Natural killer cell (primary cell): ENCODE data around the gene LBH. TPM values are rescaled to one million over a fixed set of nuclear protein-coding genes. Genes with fewer than 3 reads are reported as not detected.
"Not testable (repeated sequence)": the region's sequence is repeated elsewhere in the genome, so short reads cannot be mapped to it uniquely, and the experiment has no call there.

Experiments used
- ATAC-seq, 3 donors: fragments of 150-1000 bp in 2 of 3; fragments of 200-7000 bp in 1 of 3; cut with Tn5 transposase; 1 replicate in 1 of 3; 2 replicates in 2 of 3; pipeline ENCODE4 v1.10.0; 2021; ENCODE audit warnings: mild to moderate bottlenecking in 2 of 3, moderate library complexity in 2 of 3
- DNase-seq, 2 donors: peaks; one replicate each; pipeline versions ENCODE4 v3.0.0 to v3.0.0-alpha.2; 2013 to 2021; ENCODE audit warnings: mixed read lengths in 1 of 2
- H3K27ac ChIP-seq: one replicate; pipeline ENCODE4 v1.5.1; 2013; ENCODE audit warnings: mild to moderate bottlenecking, low read length
- H3K27me3 ChIP-seq: one replicate; pipeline ENCODE4 v1.6.1; 2013; ENCODE audit warnings: low read length; ENCODE audit not compliant: control insufficient read depth, insufficient read depth
- H3K36me3 ChIP-seq: one replicate; pipeline ENCODE4 v1.6.1; 2013; ENCODE audit warnings: low read length; ENCODE audit not compliant: control insufficient read depth, insufficient read depth
- H3K4me1 ChIP-seq: one replicate; pipeline ENCODE4 v1.6.1; 2013; ENCODE audit warnings: low read length; ENCODE audit not compliant: control insufficient read depth, insufficient read depth
- H3K4me3 ChIP-seq: one replicate; pipeline ENCODE4 v1.5.1; 2013; ENCODE audit warnings: low read length
- H3K9me3 ChIP-seq: one replicate; pipeline ENCODE4 v1.6.1; 2013; ENCODE audit warnings: low read length; ENCODE audit not compliant: control insufficient read depth, insufficient read depth
- H3K27ac Mint-ChIP-seq, 2 donors: one replicate each; pipeline ENCODE4 v1.8.0; 2022; ENCODE audit warnings: mild to moderate bottlenecking in 2 of 2, mixed read lengths in 2 of 2, moderate library complexity in 1 of 2
- H3K27me3 Mint-ChIP-seq, 2 donors: one replicate each; pipeline ENCODE4 v1.8.0; 2022; ENCODE audit warnings: low read depth in 2 of 2, mixed read lengths in 2 of 2
- H3K36me3 Mint-ChIP-seq: one replicate; pipeline ENCODE4 v1.8.0; 2022; ENCODE audit warnings: mixed read lengths
- H3K4me1 Mint-ChIP-seq, 2 donors: one replicate each; pipeline ENCODE4 v1.8.0; 2022; ENCODE audit warnings: mixed read lengths in 2 of 2
- H3K4me3 Mint-ChIP-seq: one replicate; pipeline ENCODE4 v1.8.0; 2022; ENCODE audit warnings: mild to moderate bottlenecking, moderate library complexity, mixed read lengths
- H3K9me3 Mint-ChIP-seq, 2 donors: one replicate each; pipeline ENCODE4 v1.8.0; 2022; ENCODE audit warnings: mixed read lengths in 2 of 2
- CTCF ChIP-seq: fragments of 200-600 bp; IDR thresholded peaks from one replicate; pipeline ENCODE4 v1.8.0; 2022; ENCODE audit warnings: antibody characterized with exemption
- WGBS: methylation state at CpG from one replicate; pipeline ENCODE4 v1.1.7; 2013; ENCODE audit warnings: missing lambda C conversion rate; ENCODE audit not compliant: insufficient coverage; 5-methylcytosine and 5-hydroxymethylcytosine counted together
- intact Hi-C: fragments of 100-400 bp; cut with micrococcal nuclease; formaldehyde crosslinking; loops from one replicate; pipeline ENCODE4 v1.14.2; 2022
- total RNA-seq, 4 donors: library from RNA; stranded (reverse); fragments of 120-200 nt in 1 of 4; gene quantifications; one replicate each; pipeline versions ENCODE4 v1.2.3 to v1.2.4, GENCODE V29; 2013 to 2022

The LBH gene
- total RNA-seq, 3 donors from 2014 or later (not counting 1 experiment from before 2014, with no cell fraction given): 157 to 197 (median 158) TPM

- H3K4me3 ChIP-seq: no peak overlapping the region
- Mint-ChIP-seq H3K27me3 (no peaks in the 10 kb centered on the region), H3K36me3 (no peaks in the 10 kb centered on the region), H3K9me3 (no peaks in the 10 kb centered on the region), H3K4me1 (peaks cover 57 to 63% of the 10 kb centered on the region in 2 donors), H3K4me3 (peak overlapping the region; percentile 89), H3K27ac (peak overlapping the region; percentile 93 to 94)
- 54% methylated on average over 12 of the region's 13 CpGs for WGBS
- H3K27me3 ChIP-seq: no peaks in the 10 kb centered on the region
- H3K27ac ChIP-seq: peak overlapping the region; percentile 79
- no peaks in the 10 kb centered on the region for H3K36me3 ChIP-seq
- DNase-seq (peak in 1 of 2 donors; percentile 61), ATAC-seq (peak in 1 of 3 donors; percentile 3)
- TF ChIP-seq CTCF: no peak
- intact Hi-C loops: loop anchor here (1.0 to 2.0 kb wide), 3 partner anchors 35 to 69 kb away; no protein-coding TSS in a partner anchor
- peaks cover 42% of the 10 kb centered on the region for H3K4me1 ChIP-seq
- no peaks in the 10 kb centered on the region for H3K9me3 ChIP-seq
These were observed 36.0 kb downstream of the LBH start for GRCh38 chr2:30267161-30267975.

GRCh38 chr2:30268296-30268871, 37.0 kb downstream of the LBH start:
- Mint-ChIP-seq H3K36me3 (no peaks in the 10 kb centered on the region), H3K27me3 (no peaks in the 10 kb centered on the region), H3K4me1 (peaks cover 56 to 60% of the 10 kb centered on the region in 2 donors), H3K9me3 (no peaks in the 10 kb centered on the region), H3K27ac (peak overlapping the region; percentile 93 to 94), H3K4me3 (no peak overlapping the region)
- H3K9me3 ChIP-seq: no peaks in the 10 kb centered on the region
- TF ChIP-seq CTCF: no peak
- no peak for ATAC-seq
- 94% methylated on average over 5 of the region's 5 CpGs for WGBS
- DNase-seq: peak in 1 of 2 donors; percentile 37
- no peaks in the 10 kb centered on the region for H3K36me3 ChIP-seq
- H3K4me1 ChIP-seq: peaks cover 42% of the 10 kb centered on the region
- H3K4me3 ChIP-seq: no peak overlapping the region
- intact Hi-C loops: no loop called here
- no peak overlapping the region for H3K27ac ChIP-seq
- no peaks in the 10 kb centered on the region for H3K27me3 ChIP-seq

- H3K9me3 Mint-ChIP-seq, DNase-seq, H3K4me3 ChIP-seq, H3K36me3 Mint-ChIP-seq, H3K27ac ChIP-seq, H3K27me3 Mint-ChIP-seq, ATAC-seq, H3K27me3 ChIP-seq, H3K4me3 Mint-ChIP-seq, intact Hi-C loops, H3K36me3 ChIP-seq, H3K9me3 ChIP-seq: not testable (repeated sequence)
- peaks cover 54 to 59% of the 10 kb centered on the region in 2 donors for H3K4me1 Mint-ChIP-seq
- peak overlapping the region; percentile 26 to 35 for H3K27ac Mint-ChIP-seq
- 94% methylated on average over 16 of the region's 16 CpGs for WGBS
- H3K4me1 ChIP-seq: peaks cover 40% of the 10 kb centered on the region
These were observed 37.9 kb downstream of the LBH start for GRCh38 chr2:30269114-30269770.

DNA sequence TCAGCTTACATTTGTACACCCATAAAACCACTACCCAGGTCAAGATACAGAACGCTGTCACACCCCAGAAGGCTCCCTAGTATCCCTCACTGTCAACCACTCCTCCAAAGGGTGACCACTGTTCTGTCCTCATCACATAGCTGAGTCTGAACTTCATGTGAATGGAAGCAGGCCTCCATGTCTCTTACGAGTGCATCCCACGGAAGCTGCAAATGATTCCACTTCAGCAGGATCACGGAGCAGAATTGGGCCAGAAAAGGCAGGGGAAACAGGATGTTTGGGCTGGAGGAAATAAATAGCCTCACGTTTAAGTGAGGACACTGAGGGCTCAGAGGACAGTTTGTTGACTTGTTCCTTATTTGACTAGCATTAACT, 38.4 kb downstream of the LBH start:
- DNase-seq (no peak), ATAC-seq (no peak)
- no peak overlapping the region for H3K4me3 Mint-ChIP-seq
- H3K4me1 Mint-ChIP-seq: peaks cover 48 to 54% of the 10 kb centered on the region in 2 donors
- no peaks in the 10 kb centered on the region for H3K9me3 Mint-ChIP-seq
- H3K36me3 Mint-ChIP-seq: no peaks in the 10 kb centered on the region
- H3K4me1 ChIP-seq: peaks cover 35% of the 10 kb centered on the region
- intact Hi-C loops: no loop called here
- H3K27ac Mint-ChIP-seq: peak overlapping the region; percentile 26 to 35
- no peaks in the 10 kb centered on the region for H3K27me3 Mint-ChIP-seq
- H3K4me3 ChIP-seq: no peak overlapping the region
- no peaks in the 10 kb centered on the region for H3K36me3 ChIP-seq
- no peaks in the 10 kb centered on the region for H3K27me3 ChIP-seq
- no peak for TF ChIP-seq CTCF
- 90% methylated on average over 5 of the region's 5 CpGs for WGBS
- H3K9me3 ChIP-seq: no peaks in the 10 kb centered on the region
- no peak overlapping the region for H3K27ac ChIP-seq
